ENCODE results near the gene C16orf90. TPM values are rescaled to one million over a fixed set of nuclear protein-coding genes. Genes with fewer than 3 reads are reported as not detected.

Gene C16orf90
- polyA plus RNA-seq, 1 of the 3 experiments (the other 2 are of a cell fraction), result not detected

DNA sequence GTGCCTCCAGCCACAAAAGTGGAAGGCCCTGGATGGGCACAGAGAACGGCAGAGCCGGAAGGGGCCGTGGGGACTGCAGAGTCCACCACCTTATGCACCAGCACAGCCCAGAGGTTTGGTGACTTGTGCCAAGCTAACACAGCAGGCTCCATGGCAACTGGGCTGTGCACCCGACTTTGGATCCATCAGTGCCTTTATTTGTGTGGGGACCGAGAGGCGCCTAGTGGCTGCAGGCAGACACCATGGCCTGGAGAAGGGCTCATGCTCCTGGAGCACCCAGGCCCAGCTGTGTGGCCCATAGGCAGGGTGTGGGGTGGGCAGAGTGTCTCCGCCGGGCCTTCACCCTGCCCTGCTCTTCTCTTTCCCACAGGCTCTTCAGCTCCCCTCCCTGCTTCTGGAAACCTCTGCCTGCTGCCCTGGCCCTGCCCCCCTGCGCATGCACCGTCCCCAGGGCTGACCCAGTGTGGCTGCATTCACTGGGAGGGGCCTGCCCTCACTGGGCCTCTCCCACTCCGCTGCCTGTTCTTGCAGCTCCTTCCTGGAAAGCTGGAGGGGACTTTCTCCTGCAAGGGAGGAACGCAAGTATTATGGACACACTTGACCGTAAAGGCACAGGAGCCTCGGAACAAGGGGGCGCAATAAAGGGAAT lies 10.1 kb downstream of the C16orf90 start:
- no peak overlapping the region for H3K27ac ChIP-seq (ENCODE audit: low read depth in 2 of 2, low read length in 1 of 2)
- peaks cover 0 to 20% of the 10 kb centered on the region in 2 experiments; a peak in 1 of 4 replicates for H3K4me1 ChIP-seq (ENCODE audit: control insufficient read depth in 1 of 2, insufficient read depth in 2 of 2, low read depth in 1 of 2, low read length in 1 of 2)
- no peaks in the 10 kb centered on the region for H3K9me3 ChIP-seq
- H3K4me2 ChIP-seq, result no peak overlapping the region
- no peaks in the 10 kb centered on the region for H3F3A ChIP-seq (replicated peaks; ENCODE audit: insufficient read depth)
- DNase-seq, result peak; percentile 14
- no peak overlapping the region for H3K4me3 ChIP-seq (ENCODE audit: low read depth in 2 of 2, low read length in 1 of 2)
- H2AFZ ChIP-seq (ENCODE audit: low read depth), result no peak overlapping the region
- peaks cover 13% of the 10 kb centered on the region for H4K20me1 ChIP-seq (ENCODE audit: insufficient read depth)
- peaks cover 13% of the 10 kb centered on the region; the same call in 1 of the 2 replicates for H3K79me2 ChIP-seq (ENCODE audit: insufficient read depth)
- H3K36me3 ChIP-seq (replicated peaks in 1 of 2; ENCODE audit: control insufficient read depth in 1 of 2, insufficient read depth in 2 of 2, low read length in 1 of 2), result peaks cover 9 to 61% of the 10 kb centered on the region in 2 experiments
- ChIA-PET POLR2A (no interaction called here), CTCF (no interaction called here)
- H3K9me2 ChIP-seq, result no peaks in the 10 kb centered on the region
- H3K27me3 ChIP-seq (ENCODE audit: insufficient read depth), result no peaks in the 10 kb centered on the region
- no peak overlapping the region for H3K9ac ChIP-seq
- WGBS (ENCODE audit: low lambda C conversion rate), result 73% methylated on average over 7 of the region's 15 CpGs
- TF ChIP-seq, protein P1, sequence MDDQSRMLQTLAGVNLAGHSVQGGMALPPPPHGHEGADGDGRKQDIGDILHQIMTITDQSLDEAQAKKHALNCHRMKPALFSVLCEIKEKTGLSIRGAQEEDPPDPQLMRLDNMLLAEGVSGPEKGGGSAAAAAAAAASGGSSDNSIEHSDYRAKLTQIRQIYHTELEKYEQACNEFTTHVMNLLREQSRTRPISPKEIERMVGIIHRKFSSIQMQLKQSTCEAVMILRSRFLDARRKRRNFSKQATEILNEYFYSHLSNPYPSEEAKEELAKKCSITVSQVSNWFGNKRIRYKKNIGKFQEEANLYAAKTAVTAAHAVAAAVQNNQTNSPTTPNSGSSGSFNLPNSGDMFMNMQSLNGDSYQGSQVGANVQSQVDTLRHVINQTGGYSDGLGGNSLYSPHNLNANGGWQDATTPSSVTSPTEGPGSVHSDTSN (IDR thresholded peaks at IDR 0.05), result no peak
- TF ChIP-seq EZH2phosphoT487 (IDR thresholded peaks at IDR 0.05; ENCODE audit: borderline replicate concordance, low read depth) (no peak), FOSL2 (IDR thresholded peaks at IDR 0.05; ENCODE audit: borderline replicate concordance, low read depth) (no peak), FOXJ3 (CRISPR knock-in tag; IDR thresholded peaks at IDR 0.05) (no peak), SIN3A (IDR thresholded peaks at IDR 0.05; ENCODE audit: borderline replicate concordance, low read depth, low read length) (no peak), ELF1 (IDR thresholded peaks at IDR 0.05) (no peak), POLR2AphosphoS5 (IDR thresholded peaks at IDR 0.05; ENCODE audit: low read depth, low read length) (no peak), MXI1 (IDR thresholded peaks at IDR 0.05; ENCODE audit: low read depth, low read length) (no peak), NFIC (IDR thresholded peaks at IDR 0.05; ENCODE audit: borderline replicate concordance) (no peak), NRF1 (IDR thresholded peaks at IDR 0.05; ENCODE audit: low read depth, low read length) (no peak), GABPA (IDR thresholded peaks at IDR 0.05; ENCODE audit: low read depth) (no peak), CHD2 (IDR thresholded peaks at IDR 0.05; ENCODE audit: low read length, partially characterized antibody) (no peak)
- TF ChIP-seq, protein P2, sequence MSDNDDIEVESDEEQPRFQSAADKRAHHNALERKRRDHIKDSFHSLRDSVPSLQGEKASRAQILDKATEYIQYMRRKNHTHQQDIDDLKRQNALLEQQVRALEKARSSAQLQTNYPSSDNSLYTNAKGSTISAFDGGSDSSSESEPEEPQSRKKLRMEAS (IDR thresholded peaks at IDR 0.05; ENCODE audit: low read depth), result no peak
- TF ChIP-seq, protein P3, sequence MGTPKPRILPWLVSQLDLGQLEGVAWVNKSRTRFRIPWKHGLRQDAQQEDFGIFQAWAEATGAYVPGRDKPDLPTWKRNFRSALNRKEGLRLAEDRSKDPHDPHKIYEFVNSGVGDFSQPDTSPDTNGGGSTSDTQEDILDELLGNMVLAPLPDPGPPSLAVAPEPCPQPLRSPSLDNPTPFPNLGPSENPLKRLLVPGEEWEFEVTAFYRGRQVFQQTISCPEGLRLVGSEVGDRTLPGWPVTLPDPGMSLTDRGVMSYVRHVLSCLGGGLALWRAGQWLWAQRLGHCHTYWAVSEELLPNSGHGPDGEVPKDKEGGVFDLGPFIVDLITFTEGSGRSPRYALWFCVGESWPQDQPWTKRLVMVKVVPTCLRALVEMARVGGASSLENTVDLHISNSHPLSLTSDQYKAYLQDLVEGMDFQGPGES (IDR thresholded peaks at IDR 0.05; ENCODE audit: low read depth, low read length), result no peak
- TF ChIP-seq, protein P4, sequence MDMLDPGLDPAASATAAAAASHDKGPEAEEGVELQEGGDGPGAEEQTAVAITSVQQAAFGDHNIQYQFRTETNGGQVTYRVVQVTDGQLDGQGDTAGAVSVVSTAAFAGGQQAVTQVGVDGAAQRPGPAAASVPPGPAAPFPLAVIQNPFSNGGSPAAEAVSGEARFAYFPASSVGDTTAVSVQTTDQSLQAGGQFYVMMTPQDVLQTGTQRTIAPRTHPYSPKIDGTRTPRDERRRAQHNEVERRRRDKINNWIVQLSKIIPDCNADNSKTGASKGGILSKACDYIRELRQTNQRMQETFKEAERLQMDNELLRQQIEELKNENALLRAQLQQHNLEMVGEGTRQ (IDR thresholded peaks at IDR 0.05; ENCODE audit: borderline replicate concordance, low read depth, low read length), result no peak

Measured in SK-N-SH (cell line).